Measurements from ENCODE around the gene ABHD17A.
"Not testable (repeated sequence)": the region's sequence is repeated elsewhere in the genome, so short reads cannot be mapped to it uniquely, and the experiment has no call there.

The ABHD17A gene

GRCh38 chr19:1885398-1886119 lies at the start of gene ABHD17A:
TSS of gene ABHD17A (minus strand) at chr19:1885496. CDS start at chr19:1881566, 3,930 bp downstream.
- peak within 1 kb of the TSS; percentile 100 for H3K4me3 Mint-ChIP-seq
- H3K27me3 Mint-ChIP-seq, H3K36me3 Mint-ChIP-seq, H3K9me3 Mint-ChIP-seq: not testable (repeated sequence)
- H3K4me1 Mint-ChIP-seq: peaks cover 32% of the 10 kb centered on the region
- peak within 1 kb of the TSS; percentile 99 for H3K27ac Mint-ChIP-seq

GRCh38 chr19:1933942-1934341 lies 48.6 kb upstream of the ABHD17A start:
- H3K9me3 Mint-ChIP-seq: no peaks in the 10 kb centered on the region
- H3K27me3 Mint-ChIP-seq: no peaks in the 10 kb centered on the region
- no peak overlapping the region for H3K27ac Mint-ChIP-seq
- H3K4me1 Mint-ChIP-seq: peaks cover 19% of the 10 kb centered on the region
- no peaks in the 10 kb centered on the region for H3K36me3 Mint-ChIP-seq
- H3K4me3 Mint-ChIP-seq: no peak overlapping the region

GRCh38 chr19:1933244-1933643 lies 47.9 kb upstream of the ABHD17A start:
- Mint-ChIP-seq H3K27ac (no peak overlapping the region), H3K4me3 (no peak overlapping the region), H3K9me3 (no peaks in the 10 kb centered on the region), H3K36me3 (no peaks in the 10 kb centered on the region), H3K4me1 (peaks cover 21% of the 10 kb centered on the region), H3K27me3 (no peaks in the 10 kb centered on the region)

GRCh38 chr19:1932395-1932794 lies 47.1 kb upstream of the ABHD17A start:
- H3K9me3 Mint-ChIP-seq: no peaks in the 10 kb centered on the region
- no peaks in the 10 kb centered on the region for H3K36me3 Mint-ChIP-seq
- H3K4me1 Mint-ChIP-seq: peaks cover 28% of the 10 kb centered on the region
- no peak overlapping the region for H3K27ac Mint-ChIP-seq
- H3K4me3 Mint-ChIP-seq: no peak overlapping the region
- no peaks in the 10 kb centered on the region for H3K27me3 Mint-ChIP-seq

- H3K36me3 Mint-ChIP-seq: no peaks in the 10 kb centered on the region
- no peaks in the 10 kb centered on the region for H3K27me3 Mint-ChIP-seq
- no peak overlapping the region for H3K27ac Mint-ChIP-seq
- no peaks in the 10 kb centered on the region for H3K9me3 Mint-ChIP-seq
- no peak overlapping the region for H3K4me3 Mint-ChIP-seq
- H3K4me1 Mint-ChIP-seq: peaks cover 25% of the 10 kb centered on the region
Measured at GRCh38 chr19:1931445-1931844, 46.1 kb upstream of the ABHD17A start.

GRCh38 chr19:1929021-1929742 lies 43.9 kb upstream of the ABHD17A start:
- no peaks in the 10 kb centered on the region for H3K27me3 Mint-ChIP-seq
- H3K9me3 Mint-ChIP-seq: no peaks in the 10 kb centered on the region
- no peaks in the 10 kb centered on the region for H3K36me3 Mint-ChIP-seq
- H3K27ac Mint-ChIP-seq: no peak overlapping the region
- H3K4me1 Mint-ChIP-seq: peaks cover 20% of the 10 kb centered on the region
- peak overlapping the region; percentile 76 for H3K4me3 Mint-ChIP-seq

GRCh38 chr19:1925544-1925943 lies 40.2 kb upstream of the ABHD17A start:
- H3K4me3 Mint-ChIP-seq: no peak overlapping the region
- H3K4me1 Mint-ChIP-seq: peaks cover 15% of the 10 kb centered on the region
- no peaks in the 10 kb centered on the region for H3K9me3 Mint-ChIP-seq
- H3K36me3 Mint-ChIP-seq: no peaks in the 10 kb centered on the region
- no peak overlapping the region for H3K27ac Mint-ChIP-seq
- H3K27me3 Mint-ChIP-seq: no peaks in the 10 kb centered on the region

- Mint-ChIP-seq H3K4me3 (no peak overlapping the region), H3K27ac (no peak overlapping the region), H3K36me3 (no peaks in the 10 kb centered on the region), H3K27me3 (no peaks in the 10 kb centered on the region), H3K4me1 (peaks cover 10% of the 10 kb centered on the region), H3K9me3 (no peaks in the 10 kb centered on the region)
Measured at GRCh38 chr19:1924320-1924961, 39.1 kb upstream of the ABHD17A start.

GRCh38 chr19:1923319-1923718 lies 38.0 kb upstream of the ABHD17A start:
- Mint-ChIP-seq H3K36me3 (no peaks in the 10 kb centered on the region), H3K4me3 (no peak overlapping the region), H3K27me3 (no peaks in the 10 kb centered on the region), H3K4me1 (peaks cover 7% of the 10 kb centered on the region), H3K9me3 (no peaks in the 10 kb centered on the region), H3K27ac (no peak overlapping the region)

GRCh38 chr19:1922803-1923202 lies 37.5 kb upstream of the ABHD17A start:
- H3K27me3 Mint-ChIP-seq: no peaks in the 10 kb centered on the region

GRCh38 chr19:1921825-1922224 lies 36.5 kb upstream of the ABHD17A start:
- H3K27ac Mint-ChIP-seq: no peak overlapping the region
- no peaks in the 10 kb centered on the region for H3K36me3 Mint-ChIP-seq
- no peak overlapping the region for H3K4me3 Mint-ChIP-seq
- H3K27me3 Mint-ChIP-seq: no peaks in the 10 kb centered on the region
- no peaks in the 10 kb centered on the region for H3K4me1 Mint-ChIP-seq
- H3K9me3 Mint-ChIP-seq: no peaks in the 10 kb centered on the region

More at GRCh38 chr19:1922803-1923202, 37.5 kb upstream of the ABHD17A start:
- Mint-ChIP-seq H3K4me3 (no peak overlapping the region), H3K27ac (no peak overlapping the region), H3K4me1 (peaks cover 4% of the 10 kb centered on the region), H3K36me3 (no peaks in the 10 kb centered on the region), H3K9me3 (no peaks in the 10 kb centered on the region)

GRCh38 chr19:1921326-1921725 lies 36.0 kb upstream of the ABHD17A start:
- no peaks in the 10 kb centered on the region for H3K36me3 Mint-ChIP-seq
- H3K4me3 Mint-ChIP-seq: no peak overlapping the region
- no peaks in the 10 kb centered on the region for H3K27me3 Mint-ChIP-seq
- H3K27ac Mint-ChIP-seq: no peak overlapping the region
- H3K9me3 Mint-ChIP-seq: no peaks in the 10 kb centered on the region
- H3K4me1 Mint-ChIP-seq: no peaks in the 10 kb centered on the region

- H3K36me3 Mint-ChIP-seq: no peaks in the 10 kb centered on the region
- no peaks in the 10 kb centered on the region for H3K27me3 Mint-ChIP-seq
- H3K4me1 Mint-ChIP-seq: no peaks in the 10 kb centered on the region
- no peak overlapping the region for H3K27ac Mint-ChIP-seq
- no peaks in the 10 kb centered on the region for H3K9me3 Mint-ChIP-seq
- H3K4me3 Mint-ChIP-seq: no peak overlapping the region
Measured at GRCh38 chr19:1920644-1921043, 35.3 kb upstream of the ABHD17A start.

GRCh38 chr19:1918975-1919374 lies 33.7 kb upstream of the ABHD17A start:
- H3K4me1 Mint-ChIP-seq: no peaks in the 10 kb centered on the region
- H3K27me3 Mint-ChIP-seq: no peaks in the 10 kb centered on the region
- H3K27ac Mint-ChIP-seq: no peak overlapping the region
- no peaks in the 10 kb centered on the region for H3K36me3 Mint-ChIP-seq
- no peaks in the 10 kb centered on the region for H3K9me3 Mint-ChIP-seq
- no peak overlapping the region for H3K4me3 Mint-ChIP-seq

GRCh38 chr19:1917926-1918325 lies 32.6 kb upstream of the ABHD17A start:
- Mint-ChIP-seq H3K4me3 (no peak overlapping the region), H3K9me3 (no peaks in the 10 kb centered on the region), H3K4me1 (no peaks in the 10 kb centered on the region), H3K27ac (peak overlapping the region; percentile 30), H3K27me3 (no peaks in the 10 kb centered on the region), H3K36me3 (no peaks in the 10 kb centered on the region)

- H3K4me3 Mint-ChIP-seq: no peak overlapping the region
- H3K9me3 Mint-ChIP-seq: no peaks in the 10 kb centered on the region
- H3K36me3 Mint-ChIP-seq: no peaks in the 10 kb centered on the region
- no peaks in the 10 kb centered on the region for H3K27me3 Mint-ChIP-seq
- H3K27ac Mint-ChIP-seq: no peak overlapping the region
- no peaks in the 10 kb centered on the region for H3K4me1 Mint-ChIP-seq
Measured at GRCh38 chr19:1917146-1917545, 31.9 kb upstream of the ABHD17A start.

Measured in activated naive CD4-positive, alpha-beta T cell treated with anti-CD3 and anti-CD28 coated beads, Interleukin-2, amount 50 U/mL, for 24 hours (primary cell).